Measurements from ENCODE around the gene B3GNT8. TPM values are rescaled to one million over a fixed set of nuclear protein-coding genes. Genes with fewer than 3 reads are reported as not detected.

The B3GNT8 gene
- total and polyA plus RNA-seq, 9 of the 15 experiments (the other 6 are each of a cell fraction or from before 2014, with no cell fraction given) = 0.11 to 2.9 (median 0.65) TPM; not detected in 2

DNA sequence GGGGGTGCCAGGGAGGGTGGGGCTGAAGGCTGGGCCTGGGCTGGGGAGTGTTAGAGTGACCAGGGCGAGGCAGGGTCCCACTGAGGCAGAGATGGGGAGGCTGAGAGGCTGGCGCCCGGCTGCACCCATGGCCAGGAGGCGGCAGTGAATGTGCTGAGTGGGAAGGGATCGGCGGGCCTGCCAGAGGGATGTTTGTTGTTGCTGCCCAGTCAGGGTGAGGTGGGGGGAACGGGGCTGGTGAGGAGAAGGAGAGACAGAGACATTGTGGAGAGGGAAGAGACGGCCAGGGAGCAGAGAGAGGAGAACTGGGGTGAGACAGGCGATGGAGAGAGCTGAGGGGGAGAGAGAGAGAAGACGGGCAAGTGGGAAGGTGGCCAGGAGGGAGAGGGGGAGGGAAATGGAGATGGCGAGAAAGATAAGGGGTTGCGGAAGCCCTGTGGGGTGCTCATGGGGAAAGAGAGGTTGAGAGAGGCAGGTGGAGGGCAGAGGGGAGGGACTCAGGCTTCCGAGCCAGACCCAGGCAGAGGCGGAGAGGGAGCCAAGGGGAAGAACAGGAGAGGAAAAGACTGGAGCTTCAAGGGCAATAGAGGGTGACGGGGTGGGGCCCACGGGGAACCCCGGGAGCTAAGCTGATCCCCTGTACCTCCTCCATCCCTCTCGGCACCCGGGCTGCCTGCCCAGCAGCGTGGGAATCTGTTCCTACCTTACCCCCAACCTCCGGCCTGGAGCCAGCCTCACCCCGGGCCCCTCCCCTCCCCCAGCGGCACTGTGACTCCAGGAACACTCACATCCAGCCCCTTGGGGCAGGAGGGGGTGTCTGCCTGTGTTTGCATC is 690 bp upstream of the B3GNT8 start (continued):
- TF ChIP-seq, protein P1, sequence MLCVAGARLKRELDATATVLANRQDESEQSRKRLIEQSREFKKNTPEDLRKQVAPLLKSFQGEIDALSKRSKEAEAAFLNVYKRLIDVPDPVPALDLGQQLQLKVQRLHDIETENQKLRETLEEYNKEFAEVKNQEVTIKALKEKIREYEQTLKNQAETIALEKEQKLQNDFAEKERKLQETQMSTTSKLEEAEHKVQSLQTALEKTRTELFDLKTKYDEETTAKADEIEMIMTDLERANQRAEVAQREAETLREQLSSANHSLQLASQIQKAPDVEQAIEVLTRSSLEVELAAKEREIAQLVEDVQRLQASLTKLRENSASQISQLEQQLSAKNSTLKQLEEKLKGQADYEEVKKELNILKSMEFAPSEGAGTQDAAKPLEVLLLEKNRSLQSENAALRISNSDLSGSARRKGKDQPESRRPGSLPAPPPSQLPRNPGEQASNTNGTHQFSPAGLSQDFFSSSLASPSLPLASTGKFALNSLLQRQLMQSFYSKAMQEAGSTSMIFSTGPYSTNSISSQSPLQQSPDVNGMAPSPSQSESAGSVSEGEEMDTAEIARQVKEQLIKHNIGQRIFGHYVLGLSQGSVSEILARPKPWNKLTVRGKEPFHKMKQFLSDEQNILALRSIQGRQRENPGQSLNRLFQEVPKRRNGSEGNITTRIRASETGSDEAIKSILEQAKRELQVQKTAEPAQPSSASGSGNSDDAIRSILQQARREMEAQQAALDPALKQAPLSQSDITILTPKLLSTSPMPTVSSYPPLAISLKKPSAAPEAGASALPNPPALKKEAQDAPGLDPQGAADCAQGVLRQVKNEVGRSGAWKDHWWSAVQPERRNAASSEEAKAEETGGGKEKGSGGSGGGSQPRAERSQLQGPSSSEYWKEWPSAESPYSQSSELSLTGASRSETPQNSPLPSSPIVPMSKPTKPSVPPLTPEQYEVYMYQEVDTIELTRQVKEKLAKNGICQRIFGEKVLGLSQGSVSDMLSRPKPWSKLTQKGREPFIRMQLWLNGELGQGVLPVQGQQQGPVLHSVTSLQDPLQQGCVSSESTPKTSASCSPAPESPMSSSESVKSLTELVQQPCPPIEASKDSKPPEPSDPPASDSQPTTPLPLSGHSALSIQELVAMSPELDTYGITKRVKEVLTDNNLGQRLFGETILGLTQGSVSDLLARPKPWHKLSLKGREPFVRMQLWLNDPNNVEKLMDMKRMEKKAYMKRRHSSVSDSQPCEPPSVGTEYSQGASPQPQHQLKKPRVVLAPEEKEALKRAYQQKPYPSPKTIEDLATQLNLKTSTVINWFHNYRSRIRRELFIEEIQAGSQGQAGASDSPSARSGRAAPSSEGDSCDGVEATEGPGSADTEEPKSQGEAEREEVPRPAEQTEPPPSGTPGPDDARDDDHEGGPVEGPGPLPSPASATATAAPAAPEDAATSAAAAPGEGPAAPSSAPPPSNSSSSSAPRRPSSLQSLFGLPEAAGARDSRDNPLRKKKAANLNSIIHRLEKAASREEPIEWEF (CRISPR knock-in tag; IDR thresholded peaks at IDR 0.05) = no peak
- no peak for TF ChIP-seq HSF4 (CRISPR knock-in tag; IDR thresholded peaks at IDR 0.05; ENCODE audit: borderline replicate concordance)
- TF ChIP-seq ZNF551 (CRISPR knock-in tag; IDR thresholded peaks at IDR 0.05) = no peak
- TF ChIP-seq CEBPB (tag; IDR thresholded peaks at IDR 0.05) = no peak
- TF ChIP-seq NFIX (CRISPR knock-in tag; IDR thresholded peaks at IDR 0.05; ENCODE audit: low read depth) = no peak
- no peak for TF ChIP-seq ZFX (CRISPR knock-in tag; IDR thresholded peaks at IDR 0.05)
- TF ChIP-seq, protein P2, sequence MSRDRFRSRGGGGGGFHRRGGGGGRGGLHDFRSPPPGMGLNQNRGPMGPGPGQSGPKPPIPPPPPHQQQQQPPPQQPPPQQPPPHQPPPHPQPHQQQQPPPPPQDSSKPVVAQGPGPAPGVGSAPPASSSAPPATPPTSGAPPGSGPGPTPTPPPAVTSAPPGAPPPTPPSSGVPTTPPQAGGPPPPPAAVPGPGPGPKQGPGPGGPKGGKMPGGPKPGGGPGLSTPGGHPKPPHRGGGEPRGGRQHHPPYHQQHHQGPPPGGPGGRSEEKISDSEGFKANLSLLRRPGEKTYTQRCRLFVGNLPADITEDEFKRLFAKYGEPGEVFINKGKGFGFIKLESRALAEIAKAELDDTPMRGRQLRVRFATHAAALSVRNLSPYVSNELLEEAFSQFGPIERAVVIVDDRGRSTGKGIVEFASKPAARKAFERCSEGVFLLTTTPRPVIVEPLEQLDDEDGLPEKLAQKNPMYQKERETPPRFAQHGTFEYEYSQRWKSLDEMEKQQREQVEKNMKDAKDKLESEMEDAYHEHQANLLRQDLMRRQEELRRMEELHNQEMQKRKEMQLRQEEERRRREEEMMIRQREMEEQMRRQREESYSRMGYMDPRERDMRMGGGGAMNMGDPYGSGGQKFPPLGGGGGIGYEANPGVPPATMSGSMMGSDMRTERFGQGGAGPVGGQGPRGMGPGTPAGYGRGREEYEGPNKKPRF (IDR thresholded peaks at IDR 0.05; ENCODE audit: low read depth, low read length) = no peak
- no peak for TF ChIP-seq NR4A1 (CRISPR knock-in tag; IDR thresholded peaks at IDR 0.05)
- no peak for TF ChIP-seq NR4A1 (tag; IDR thresholded peaks at IDR 0.05)
- no peak for TF ChIP-seq BRF1 (IDR thresholded peaks at IDR 0.05; ENCODE audit: borderline replicate concordance, extremely low read depth, insufficient read length)
- TF ChIP-seq MAFG (tag; conservative IDR thresholded peaks at IDR 0.05) = no peak
- TF ChIP-seq, protein P3, sequence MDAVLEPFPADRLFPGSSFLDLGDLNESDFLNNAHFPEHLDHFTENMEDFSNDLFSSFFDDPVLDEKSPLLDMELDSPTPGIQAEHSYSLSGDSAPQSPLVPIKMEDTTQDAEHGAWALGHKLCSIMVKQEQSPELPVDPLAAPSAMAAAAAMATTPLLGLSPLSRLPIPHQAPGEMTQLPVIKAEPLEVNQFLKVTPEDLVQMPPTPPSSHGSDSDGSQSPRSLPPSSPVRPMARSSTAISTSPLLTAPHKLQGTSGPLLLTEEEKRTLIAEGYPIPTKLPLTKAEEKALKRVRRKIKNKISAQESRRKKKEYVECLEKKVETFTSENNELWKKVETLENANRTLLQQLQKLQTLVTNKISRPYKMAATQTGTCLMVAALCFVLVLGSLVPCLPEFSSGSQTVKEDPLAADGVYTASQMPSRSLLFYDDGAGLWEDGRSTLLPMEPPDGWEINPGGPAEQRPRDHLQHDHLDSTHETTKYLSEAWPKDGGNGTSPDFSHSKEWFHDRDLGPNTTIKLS (IDR thresholded peaks at IDR 0.05; ENCODE audit: borderline replicate concordance, low read depth) = no peak
- TF ChIP-seq KDM5B (IDR thresholded peaks at IDR 0.05; ENCODE audit: insufficient replicate concordance, low read depth, low read length) = no peak
- TF ChIP-seq, protein P4, sequence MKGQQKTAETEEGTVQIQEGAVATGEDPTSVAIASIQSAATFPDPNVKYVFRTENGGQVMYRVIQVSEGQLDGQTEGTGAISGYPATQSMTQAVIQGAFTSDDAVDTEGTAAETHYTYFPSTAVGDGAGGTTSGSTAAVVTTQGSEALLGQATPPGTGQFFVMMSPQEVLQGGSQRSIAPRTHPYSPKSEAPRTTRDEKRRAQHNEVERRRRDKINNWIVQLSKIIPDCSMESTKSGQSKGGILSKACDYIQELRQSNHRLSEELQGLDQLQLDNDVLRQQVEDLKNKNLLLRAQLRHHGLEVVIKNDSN (CRISPR knock-in tag; IDR thresholded peaks at IDR 0.05) = no peak
- no peak for TF ChIP-seq KHSRP (IDR thresholded peaks at IDR 0.05)
- TF ChIP-seq NR1H2 (CRISPR knock-in tag; IDR thresholded peaks at IDR 0.05) = no peak
- no peak for TF ChIP-seq ZNF143 (CRISPR knock-in tag; IDR thresholded peaks at IDR 0.05)
- no peak for TF ChIP-seq FOXA1 (IDR thresholded peaks at IDR 0.05; ENCODE audit: borderline replicate concordance)
- TF ChIP-seq HDAC8 (tag; IDR thresholded peaks at IDR 0.05) = no peak

Data from K562 (cell line).